Hepatic stellate cell (primary cell): Measurements from ENCODE around the gene FAM13B.
"Not testable (repeated sequence)": the region's sequence is repeated elsewhere in the genome, so short reads cannot be mapped to it uniquely, and the experiment has no call there.

Experiments used
- DNase-seq: peaks from one replicate; pipeline ENCODE4 v3.0.0; 2011; ENCODE audit warnings: low spot score

FAM13B gene

DNA sequence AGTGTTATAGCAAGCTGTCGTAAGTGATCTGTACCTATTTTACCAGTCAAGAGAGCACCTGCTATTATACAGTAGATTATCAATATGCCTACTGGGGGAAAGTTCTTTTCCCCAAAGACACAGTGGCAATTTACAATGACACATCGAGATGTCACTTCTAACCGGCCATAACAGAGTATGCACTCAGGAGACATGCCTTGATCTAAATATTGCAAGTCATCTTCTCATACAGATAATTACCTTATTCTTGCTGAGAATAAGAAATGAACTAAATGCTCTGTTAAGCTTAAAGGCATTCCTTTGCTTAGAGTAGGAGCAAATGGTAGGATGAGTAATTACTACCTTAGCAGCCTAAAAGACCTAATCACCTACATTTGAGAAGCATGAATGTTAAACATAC lies 72.1 kb downstream of the FAM13B start:
- DNase-seq = no peak

GRCh38 chr5:137960141-137960540 lies 72.7 kb downstream of the FAM13B start:
- DNase-seq = no peak

DNA sequence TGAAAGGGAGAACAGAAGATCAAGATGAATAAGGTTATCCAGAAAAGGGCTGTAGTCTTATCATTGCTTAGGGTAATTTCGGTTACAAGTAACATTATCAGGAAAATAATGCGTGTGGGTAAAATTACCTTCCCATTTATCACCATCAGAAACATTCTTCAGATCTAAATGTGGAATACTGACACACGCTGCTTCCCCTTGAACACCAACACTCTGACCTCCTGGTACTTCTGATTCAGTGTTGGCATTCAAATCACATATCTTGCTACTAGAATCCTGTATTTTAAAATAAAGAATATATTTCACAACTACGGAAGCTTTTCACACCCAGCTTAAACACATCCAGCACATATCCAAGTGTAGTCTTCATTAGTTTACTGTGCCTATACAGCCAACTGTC lies 73.4 kb downstream of the FAM13B start:
- no peak for DNase-seq

DNA sequence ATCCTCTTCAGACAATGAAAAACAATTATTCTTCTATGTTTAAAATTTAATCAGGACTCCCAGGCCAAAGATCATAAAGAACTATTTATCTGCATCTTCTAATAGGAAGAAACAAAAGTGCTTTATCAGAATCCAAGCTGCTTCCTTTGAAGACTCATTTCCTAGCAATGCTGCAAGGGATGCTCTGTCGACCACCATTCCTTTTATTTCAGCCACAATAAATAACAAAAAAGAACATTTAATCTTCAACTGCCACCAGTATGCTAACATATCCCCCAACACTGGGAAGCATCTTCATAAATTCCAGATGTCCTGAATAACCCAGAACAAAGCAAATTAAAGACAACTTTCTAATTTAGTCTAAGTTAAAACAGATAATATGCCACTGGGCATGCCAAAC lies 74.9 kb downstream of the FAM13B start:
- DNase-seq = no peak

DNA sequence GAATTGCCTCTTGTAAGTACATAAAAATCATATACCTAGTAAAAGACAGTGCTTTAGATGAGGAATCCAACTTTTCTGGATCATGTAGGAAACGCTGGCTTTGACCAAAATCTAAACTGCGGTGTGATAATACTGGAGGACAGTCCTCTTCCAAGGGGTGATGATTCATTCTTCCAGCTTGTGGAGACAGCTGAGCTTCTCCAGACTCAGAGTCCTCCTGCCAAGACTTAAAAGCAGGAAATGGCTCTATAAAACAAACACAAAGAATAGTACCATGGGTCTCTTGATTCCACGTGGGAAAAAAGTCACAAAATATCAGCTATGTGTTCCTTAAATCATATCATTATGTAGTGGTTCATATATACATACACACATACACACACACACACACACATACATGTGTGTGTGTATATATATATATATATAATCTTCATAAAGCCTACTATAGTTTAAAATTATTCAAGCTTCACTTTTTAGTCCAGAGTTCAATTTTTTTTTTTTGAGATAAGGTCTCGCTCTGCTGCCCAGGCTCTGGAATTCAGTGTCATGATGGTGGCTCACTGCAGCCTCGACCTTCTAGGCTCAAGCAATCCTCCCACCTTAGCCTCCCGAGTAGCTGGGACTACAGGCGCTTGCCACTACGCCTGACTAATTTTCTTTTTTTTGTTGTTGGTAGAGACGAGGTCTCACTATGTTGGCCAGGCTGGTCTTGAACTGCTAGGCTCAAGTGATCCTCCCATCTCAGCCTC lies 78.6 kb downstream of the FAM13B start:
- DNase-seq = peak; percentile 75

DNA sequence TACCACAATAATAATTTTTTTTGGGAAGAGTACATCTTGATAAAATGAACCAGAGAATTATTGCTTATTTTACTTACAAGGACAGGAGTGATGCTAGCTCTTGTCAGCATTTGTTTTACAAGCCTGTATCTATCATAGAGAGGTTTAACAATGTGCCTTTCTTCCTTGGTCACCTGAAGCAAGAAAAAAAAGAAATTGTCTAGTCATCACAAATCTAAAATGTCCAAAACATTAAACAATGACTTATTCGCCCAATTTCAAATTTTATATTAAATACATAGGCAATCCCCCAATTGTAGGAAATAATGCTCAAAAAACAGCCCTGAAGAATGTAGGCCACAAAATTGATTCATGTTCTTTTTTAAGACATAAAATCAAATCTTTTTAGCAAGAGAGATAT lies 87.1 kb downstream of the FAM13B start:
- DNase-seq = no peak

GRCh38 chr5:137944280-137944679 lies 88.6 kb downstream of the FAM13B start:
- not testable (repeated sequence) for DNase-seq

DNA sequence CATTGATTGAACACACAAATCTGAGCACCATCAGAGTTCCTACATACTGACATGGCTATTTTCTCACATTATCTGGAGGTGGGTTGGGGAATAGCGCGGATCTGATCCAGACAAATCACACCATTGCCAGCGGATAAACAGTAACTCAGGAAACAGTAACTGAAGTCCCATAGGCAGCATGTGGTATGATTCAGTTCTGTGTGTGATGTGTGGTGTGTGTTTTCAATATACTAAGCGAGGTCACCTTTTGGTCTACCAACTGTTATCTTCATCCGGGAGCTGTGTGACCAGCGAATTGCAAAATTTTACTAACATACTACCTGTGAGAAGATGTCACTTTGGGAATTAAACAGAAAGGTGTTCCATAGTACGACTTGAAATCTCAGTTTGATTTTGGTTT lies 93.5 kb downstream of the FAM13B start:
- no peak for DNase-seq

DNA sequence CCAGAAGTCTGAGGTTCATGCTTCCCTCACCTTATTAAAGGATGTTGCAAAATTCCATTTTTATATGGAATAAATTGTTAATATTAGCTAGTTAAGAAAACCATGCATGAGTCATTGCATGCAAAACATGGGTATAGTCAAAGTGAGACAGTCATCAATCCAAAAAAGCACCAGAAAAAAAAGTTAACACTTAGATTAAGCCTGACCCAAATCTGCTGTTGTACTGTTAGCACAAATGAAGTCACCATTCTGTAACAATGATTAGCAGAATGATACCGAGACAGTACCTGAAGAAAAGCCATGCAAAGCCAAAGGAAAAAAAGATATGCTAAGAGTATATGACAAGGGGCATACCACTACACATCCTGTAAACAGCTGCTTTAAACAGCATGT lies 94.1 kb downstream of the FAM13B start:
- DNase-seq = no peak

DNA sequence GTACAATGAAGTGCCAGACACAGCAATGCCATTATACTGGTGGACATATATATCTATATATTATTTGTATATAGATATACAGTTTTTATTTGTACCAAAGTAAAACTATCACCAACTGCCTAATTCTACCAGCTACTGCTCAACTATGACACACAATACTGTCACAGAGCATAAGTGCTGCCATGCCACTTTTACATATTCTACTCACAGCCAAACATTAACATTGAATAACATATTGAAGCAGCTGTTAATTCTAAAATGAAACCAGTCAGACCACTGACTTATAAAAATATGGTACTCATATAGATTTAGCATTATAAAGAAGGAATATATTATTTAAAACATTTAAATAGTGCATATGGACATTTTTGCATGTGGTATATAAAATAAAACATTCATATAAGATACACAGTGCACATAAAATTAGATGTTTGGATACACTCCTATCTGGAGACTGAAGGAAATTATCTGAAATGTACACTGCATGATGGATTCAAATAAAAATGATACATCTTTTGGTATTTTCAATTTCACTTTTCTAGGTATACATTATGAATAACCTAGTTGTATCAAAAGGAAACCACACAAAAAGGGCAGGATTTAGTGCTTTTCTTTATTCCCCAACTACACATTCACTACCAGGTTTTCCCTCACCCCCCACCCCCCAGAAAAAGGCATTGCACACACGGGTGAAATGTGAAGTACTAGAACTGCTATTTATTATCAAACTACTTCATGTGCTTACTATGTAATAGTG lies 94.7 kb downstream of the FAM13B start:
- DNase-seq = no peak

DNA sequence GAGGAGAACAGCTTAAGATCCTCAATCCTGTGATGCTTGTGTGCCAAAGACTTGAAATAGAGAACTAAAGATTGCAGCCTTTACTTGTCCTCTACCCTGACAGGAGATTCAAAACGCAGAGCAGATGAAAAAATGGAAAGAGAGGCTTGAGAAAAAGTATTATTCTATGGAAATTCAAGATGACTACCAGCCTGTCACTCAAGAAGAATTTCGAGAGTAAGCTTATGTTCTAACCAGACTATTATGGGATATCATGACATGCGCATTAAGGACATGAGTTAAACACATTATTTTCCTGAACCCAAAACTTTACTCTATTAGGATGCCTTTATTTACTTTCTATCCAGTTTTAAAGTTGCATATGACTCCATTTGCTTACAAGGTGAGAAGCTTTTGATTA lies 97.2 kb downstream of the FAM13B start:
- no peak for DNase-seq

DNA sequence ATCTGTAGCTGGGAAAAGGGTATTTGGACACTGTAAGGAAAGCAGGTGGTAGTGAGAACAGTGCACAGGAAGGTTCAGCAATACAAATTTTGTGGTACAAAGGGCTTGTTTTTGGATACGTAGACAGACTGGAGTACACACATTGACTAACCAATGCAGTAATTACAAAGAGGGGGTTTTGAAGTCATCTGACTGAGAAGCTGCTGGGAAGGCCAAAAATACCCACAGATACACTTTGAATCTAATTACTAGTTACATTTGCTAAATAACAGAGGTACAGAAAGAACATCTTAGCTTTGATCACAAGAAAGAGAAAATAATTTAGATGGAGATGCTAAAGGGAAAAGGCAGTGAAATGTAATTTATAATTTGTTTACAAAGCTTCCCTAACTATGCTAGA lies 97.7 kb downstream of the FAM13B start:
- DNase-seq = no peak

DNA sequence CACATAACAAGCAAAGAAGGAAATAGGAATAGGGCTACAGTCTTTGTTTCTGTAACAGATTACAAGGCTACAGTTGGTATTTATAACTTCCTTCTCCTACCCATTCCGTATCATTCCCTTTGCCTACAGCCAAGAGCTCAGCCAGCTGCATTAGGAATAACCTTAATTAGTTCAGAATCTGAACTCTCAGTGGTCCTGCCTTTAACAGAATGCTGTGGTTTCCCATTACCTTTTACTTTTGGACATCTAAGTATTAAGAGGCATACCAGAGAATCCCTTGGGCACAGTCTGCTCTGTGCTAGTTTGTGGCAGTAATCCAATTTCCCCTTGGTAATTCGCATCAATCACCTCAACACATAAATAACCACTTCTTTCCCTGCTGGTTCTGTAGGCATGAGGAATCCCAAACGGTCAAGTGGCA lies 99.4 kb downstream of the FAM13B start:
- DNase-seq = no peak

DNA sequence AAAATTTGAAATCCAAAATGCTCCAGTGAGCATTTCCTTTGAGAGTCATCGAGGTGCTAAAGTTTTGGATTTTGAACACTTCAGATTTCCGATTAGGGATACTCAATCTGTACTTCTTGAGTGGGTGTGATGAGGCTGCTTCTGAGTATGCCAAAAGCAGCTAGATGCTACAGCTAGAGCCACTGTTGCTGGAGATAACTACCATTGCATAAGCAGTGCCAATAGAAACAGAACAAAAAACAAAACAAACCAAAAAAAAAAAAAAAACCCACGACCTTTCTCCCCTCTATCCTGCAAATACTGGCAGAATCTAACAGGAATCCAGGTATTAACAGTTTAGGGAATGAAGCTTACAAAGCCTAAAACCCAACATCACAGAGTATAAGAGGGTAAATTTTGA lies 100.1 kb downstream of the FAM13B start:
- no peak for DNase-seq

- DNase-seq = no peak
Measured at GRCh38 chr5:137923856-137924255, 109.0 kb downstream of the FAM13B start.

DNA sequence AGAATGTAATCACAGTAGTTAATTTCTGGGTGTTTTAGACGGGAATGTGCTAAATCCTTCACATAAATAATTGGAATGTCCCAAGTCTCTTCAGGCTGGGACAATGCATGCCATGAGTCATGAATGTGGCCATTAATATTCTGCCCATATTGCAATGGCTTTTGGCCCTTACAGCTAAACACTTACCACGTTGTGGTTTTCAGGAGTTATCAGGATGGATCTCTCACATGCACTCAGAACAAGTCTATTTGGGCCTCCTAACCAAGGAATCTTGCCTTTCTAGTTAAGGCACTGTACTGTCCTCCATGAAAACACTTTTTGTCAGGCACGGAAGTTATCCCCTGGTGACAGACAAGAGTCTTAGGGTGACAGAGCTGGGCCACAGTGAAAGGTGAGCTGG lies 110.9 kb downstream of the FAM13B start:
- DNase-seq = no peak

DNA sequence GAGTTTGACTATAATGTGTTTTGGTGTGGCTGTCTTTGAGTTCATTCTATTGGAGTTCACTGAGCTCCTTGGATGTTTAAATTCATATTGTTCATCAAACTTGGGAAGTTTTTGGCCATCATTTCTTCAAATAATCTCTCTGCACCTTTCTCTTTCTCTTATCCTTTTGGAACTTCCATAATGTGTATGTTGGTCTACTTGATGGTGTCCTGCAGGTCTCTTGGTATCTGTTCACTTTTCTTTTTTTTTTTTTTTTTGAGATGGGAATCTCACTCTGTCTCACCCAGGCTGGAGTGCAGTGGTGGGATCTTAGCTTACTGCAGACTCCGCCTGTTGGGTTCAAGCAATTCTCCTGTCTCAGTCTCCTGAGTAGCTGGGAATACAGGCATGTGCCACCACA lies 116.0 kb downstream of the FAM13B start:
- DNase-seq = no peak

GRCh38 chr5:137914758-137915157 lies 118.1 kb downstream of the FAM13B start:
- DNase-seq = no peak

GRCh38 chr5:137902408-137903133 lies 130.3 kb downstream of the FAM13B start:
- no peak for DNase-seq

GRCh38 chr5:137901011-137901817 lies 131.7 kb downstream of the FAM13B start:
- DNase-seq = no peak

GRCh38 chr5:137899493-137899892 lies 133.4 kb downstream of the FAM13B start:
- DNase-seq = no peak

GRCh38 chr5:137896560-137896959 lies 136.3 kb downstream of the FAM13B start:
- no peak for DNase-seq
